ENCODE measurements around the gene FCRL1. TPM values are rescaled to one million over a fixed set of nuclear protein-coding genes. Genes with fewer than 3 reads are reported as not detected.

The FCRL1 gene
- total and polyA plus RNA-seq, 10 of the 15 experiments (the other 5 are each of a cell fraction or from before 2014, with no cell fraction given): 0.23 to 2.4 (median 0.87) TPM; not detected in 2

DNA sequence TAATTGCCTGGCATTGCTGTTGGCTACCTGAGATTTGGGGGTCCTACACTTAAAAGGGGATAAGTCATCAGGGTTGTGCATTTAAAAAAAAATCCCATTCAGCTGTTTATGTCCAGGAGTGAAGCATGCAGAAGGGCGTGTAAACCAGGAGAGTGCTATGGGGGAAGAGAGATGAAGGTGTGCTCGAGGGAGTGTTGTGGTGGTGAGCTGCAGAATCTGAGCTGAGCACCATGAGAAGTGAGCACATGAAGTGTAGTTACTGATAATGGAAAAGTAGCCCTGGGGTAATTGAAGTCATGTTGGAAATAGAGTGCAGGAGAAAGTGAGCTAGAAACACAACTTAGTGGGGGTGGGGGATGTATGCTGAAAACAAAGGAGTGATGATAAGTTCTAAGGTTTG, 705 bp downstream of the FCRL1 start (continued):
- TF ChIP-seq, protein P1, sequence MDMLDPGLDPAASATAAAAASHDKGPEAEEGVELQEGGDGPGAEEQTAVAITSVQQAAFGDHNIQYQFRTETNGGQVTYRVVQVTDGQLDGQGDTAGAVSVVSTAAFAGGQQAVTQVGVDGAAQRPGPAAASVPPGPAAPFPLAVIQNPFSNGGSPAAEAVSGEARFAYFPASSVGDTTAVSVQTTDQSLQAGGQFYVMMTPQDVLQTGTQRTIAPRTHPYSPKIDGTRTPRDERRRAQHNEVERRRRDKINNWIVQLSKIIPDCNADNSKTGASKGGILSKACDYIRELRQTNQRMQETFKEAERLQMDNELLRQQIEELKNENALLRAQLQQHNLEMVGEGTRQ (IDR thresholded peaks at IDR 0.05; ENCODE audit: borderline replicate concordance, low read depth, low read length): no peak
- TF ChIP-seq MYC (IDR thresholded peaks at IDR 0.05; ENCODE audit: insufficient read depth, insufficient read length, insufficient replicate concordance, low read length, severe bottlenecking) (no peak), STAT3 (IDR thresholded peaks at IDR 0.05; ENCODE audit: low read depth, low read length) (no peak), KDM1A (IDR thresholded peaks at IDR 0.05; ENCODE audit: borderline replicate concordance) (no peak), WRNIP1 (IDR thresholded peaks at IDR 0.05; ENCODE audit: borderline replicate concordance, low read depth, low read length) (no peak)

DNA sequence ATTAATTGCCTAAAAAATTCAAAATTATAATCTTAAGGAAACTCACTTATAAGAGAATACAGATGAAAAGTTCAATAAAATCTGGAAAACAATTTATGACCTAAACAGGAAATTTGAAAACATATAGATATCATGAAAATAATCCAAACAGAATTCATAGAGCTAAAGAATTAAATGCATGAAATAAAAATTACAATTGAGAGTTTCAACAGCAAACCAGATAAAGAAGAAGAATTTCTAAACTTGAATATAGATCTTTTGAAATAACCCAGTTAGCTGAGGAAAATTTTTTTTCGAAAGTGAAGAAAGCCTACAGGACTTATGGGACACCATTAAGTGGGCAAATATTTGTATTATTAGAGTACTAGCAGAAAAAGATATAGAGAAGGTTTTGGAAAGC, 6.7 kb downstream of the FCRL1 start:
- Histone ChIP-seq H3K9me3 (replicated peaks; ENCODE audit: control insufficient read depth, insufficient read depth, low read length) (peaks cover 14% of the 10 kb centered on the region), H3K4me2 (ENCODE audit: control insufficient read depth, insufficient read depth) (no peak overlapping the region), H3K27ac (ENCODE audit: control insufficient read depth, insufficient read depth) (no peak overlapping the region), H3K4me1 (ENCODE audit: control insufficient read depth, insufficient read depth, low read length) (no peaks in the 10 kb centered on the region; the same call in 1 of the 2 replicates), H3K27me3 (replicated peaks in 1 of 2; ENCODE audit: control insufficient read depth in 2 of 2, insufficient read depth in 2 of 2, low read length in 1 of 2) (no peaks in the 10 kb centered on the region), H3K36me3 (ENCODE audit: control insufficient read depth in 2 of 2, insufficient read depth in 2 of 2, low read length in 1 of 2) (no peaks in the 10 kb centered on the region), H4K20me1 (ENCODE audit: control insufficient read depth, insufficient read depth) (no peaks in the 10 kb centered on the region), H3K79me2 (ENCODE audit: control insufficient read depth, insufficient read depth, low read length) (no peaks in the 10 kb centered on the region), H3K9ac (ENCODE audit: control insufficient read depth, insufficient read depth, low read length) (no peak overlapping the region), H3K4me3 (no peak overlapping the region), H2AFZ (ENCODE audit: control insufficient read depth, low read depth, low read length) (no peak overlapping the region)
- ChIA-PET POLR2A (no interaction called here), SMC1A (ENCODE audit: uncharacterized antibody, unreplicated experiment) (interaction anchor here (0.8 kb wide), 1 partner anchor 86 kb away, joined by 3 read pairs; no protein-coding TSS in a partner anchor), RAD21 (ENCODE audit: unreplicated experiment) (no interaction called here), CTCF (interaction anchor here (0.9 to 1.6 kb wide), 2 partner anchors 16 to 233 kb away, joined by 3 to 4 read pairs; no protein-coding TSS in a partner anchor)
- no peak for ATAC-seq
- intact Hi-C loops (cut with micrococcal nuclease; ENCODE audit: unreplicated experiment) (no loop called here), in situ Hi-C loops (cut with MboI) (no loop called here)
- TF ChIP-seq JUNB (IDR thresholded peaks at IDR 0.05): no peak
- TF ChIP-seq NFYA (IDR thresholded peaks at IDR 0.05; ENCODE audit: borderline replicate concordance, low read depth, low read length): no peak
- no peak for TF ChIP-seq MTA3 (IDR thresholded peaks at IDR 0.05; ENCODE audit: borderline replicate concordance, low read length)
- TF ChIP-seq ETV6 (conservative IDR thresholded peaks at IDR 0.05 in 1 of 2, IDR thresholded peaks at IDR 0.05 in 1 of 2; ENCODE audit: borderline replicate concordance in 1 of 2, low read depth in 1 of 2): no peak
- TF ChIP-seq ZBED1 (IDR thresholded peaks at IDR 0.05; ENCODE audit: borderline replicate concordance): no peak
- TF ChIP-seq IKZF2 (IDR thresholded peaks at IDR 0.05): no peak
- TF ChIP-seq EED (IDR thresholded peaks at IDR 0.05; ENCODE audit: low read depth): no peak
- TF ChIP-seq, protein P2, sequence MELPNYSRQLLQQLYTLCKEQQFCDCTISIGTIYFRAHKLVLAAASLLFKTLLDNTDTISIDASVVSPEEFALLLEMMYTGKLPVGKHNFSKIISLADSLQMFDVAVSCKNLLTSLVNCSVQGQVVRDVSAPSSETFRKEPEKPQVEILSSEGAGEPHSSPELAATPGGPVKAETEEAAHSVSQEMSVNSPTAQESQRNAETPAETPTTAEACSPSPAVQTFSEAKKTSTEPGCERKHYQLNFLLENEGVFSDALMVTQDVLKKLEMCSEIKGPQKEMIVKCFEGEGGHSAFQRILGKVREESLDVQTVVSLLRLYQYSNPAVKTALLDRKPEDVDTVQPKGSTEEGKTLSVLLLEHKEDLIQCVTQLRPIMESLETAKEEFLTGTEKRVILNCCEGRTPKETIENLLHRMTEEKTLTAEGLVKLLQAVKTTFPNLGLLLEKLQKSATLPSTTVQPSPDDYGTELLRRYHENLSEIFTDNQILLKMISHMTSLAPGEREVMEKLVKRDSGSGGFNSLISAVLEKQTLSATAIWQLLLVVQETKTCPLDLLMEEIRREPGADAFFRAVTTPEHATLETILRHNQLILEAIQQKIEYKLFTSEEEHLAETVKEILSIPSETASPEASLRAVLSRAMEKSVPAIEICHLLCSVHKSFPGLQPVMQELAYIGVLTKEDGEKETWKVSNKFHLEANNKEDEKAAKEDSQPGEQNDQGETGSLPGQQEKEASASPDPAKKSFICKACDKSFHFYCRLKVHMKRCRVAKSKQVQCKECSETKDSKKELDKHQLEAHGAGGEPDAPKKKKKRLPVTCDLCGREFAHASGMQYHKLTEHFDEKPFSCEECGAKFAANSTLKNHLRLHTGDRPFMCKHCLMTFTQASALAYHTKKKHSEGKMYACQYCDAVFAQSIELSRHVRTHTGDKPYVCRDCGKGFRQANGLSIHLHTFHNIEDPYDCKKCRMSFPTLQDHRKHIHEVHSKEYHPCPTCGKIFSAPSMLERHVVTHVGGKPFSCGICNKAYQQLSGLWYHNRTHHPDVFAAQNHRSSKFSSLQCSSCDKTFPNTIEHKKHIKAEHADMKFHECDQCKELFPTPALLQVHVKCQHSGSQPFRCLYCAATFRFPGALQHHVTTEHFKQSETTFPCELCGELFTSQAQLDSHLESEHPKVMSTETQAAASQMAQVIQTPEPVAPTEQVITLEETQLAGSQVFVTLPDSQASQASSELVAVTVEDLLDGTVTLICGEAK (IDR thresholded peaks at IDR 0.05; ENCODE audit: borderline replicate concordance): no peak
- no peak for TF ChIP-seq NR2F1 (conservative IDR thresholded peaks at IDR 0.05)
- FAIRE-seq: no peak
- no peak for DNase-seq (ENCODE audit: low read depth, low spot score)
- WGBS (ENCODE audit: insufficient coverage, insufficient replicate concordance, low lambda C conversion rate, missing lambda C conversion rate): 48% methylated on average over 1 of the region's 1 CpG
- no TSS peak for BruUV-seq (replicated peaks)
